MV-4-11 (cell line): ENCODE measurements around the gene LDB2.

Experiments used
- DNase-seq: peaks from one replicate; lab custom pipeline; 2025; lab: John Stamatoyannopoulos, UW

Gene LDB2

DNA sequence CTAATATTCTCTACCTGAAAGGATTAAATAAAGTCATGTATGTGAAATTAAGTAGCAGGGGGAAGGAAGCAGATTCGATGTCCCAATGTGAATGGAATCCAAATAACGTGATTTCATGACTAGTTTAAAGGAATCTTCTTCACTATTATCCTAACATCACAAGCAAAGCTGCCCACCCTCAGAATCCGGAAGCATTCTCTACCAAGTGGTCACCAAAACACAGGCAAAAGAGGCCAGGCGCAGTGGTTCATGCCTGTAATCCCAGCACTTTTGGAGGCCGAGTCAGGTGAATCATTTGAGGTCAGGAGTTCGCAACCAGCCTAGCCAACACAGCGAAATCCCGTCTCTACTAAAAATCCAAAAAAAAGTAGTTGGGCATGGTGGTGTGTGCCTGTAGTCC, 212.9 kb downstream of the LDB2 start:
- no peak for DNase-seq

DNA sequence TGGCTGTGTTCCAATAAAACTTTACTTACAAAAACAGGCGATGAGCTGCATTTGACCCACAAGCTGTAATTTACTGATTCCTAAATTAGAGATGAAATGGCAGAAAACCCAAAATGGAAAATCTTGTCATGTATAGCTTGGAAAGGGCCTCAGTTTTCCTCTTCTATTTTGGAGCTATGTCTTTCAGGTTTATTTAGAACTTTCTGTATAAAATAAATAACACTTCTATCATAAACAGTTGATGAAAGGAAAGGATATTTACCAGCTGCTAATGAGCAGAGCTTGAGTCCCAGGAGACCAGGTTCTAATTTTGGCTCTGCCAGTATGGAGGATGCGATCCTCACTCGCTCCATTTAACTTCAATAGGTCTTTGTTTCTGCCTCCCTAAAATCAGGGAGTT, 213.5 kb downstream of the LDB2 start:
- DNase-seq, result no peak

- DNase-seq, result no peak
These were observed 214.3 kb downstream of the LDB2 start for GRCh38 chr4:16684097-16684496.

- DNase-seq, result no peak
These were observed 215.5 kb downstream of the LDB2 start for GRCh38 chr4:16682975-16683374.

- DNase-seq, result no peak
These were observed 221.2 kb downstream of the LDB2 start for GRCh38 chr4:16677001-16677944.

- no peak for DNase-seq
These were observed 222.1 kb downstream of the LDB2 start for GRCh38 chr4:16676230-16676770.

GRCh38 chr4:16674082-16674481, 224.4 kb downstream of the LDB2 start:
- DNase-seq, result no peak

GRCh38 chr4:16672421-16672820, 226.0 kb downstream of the LDB2 start:
- DNase-seq, result no peak

DNA sequence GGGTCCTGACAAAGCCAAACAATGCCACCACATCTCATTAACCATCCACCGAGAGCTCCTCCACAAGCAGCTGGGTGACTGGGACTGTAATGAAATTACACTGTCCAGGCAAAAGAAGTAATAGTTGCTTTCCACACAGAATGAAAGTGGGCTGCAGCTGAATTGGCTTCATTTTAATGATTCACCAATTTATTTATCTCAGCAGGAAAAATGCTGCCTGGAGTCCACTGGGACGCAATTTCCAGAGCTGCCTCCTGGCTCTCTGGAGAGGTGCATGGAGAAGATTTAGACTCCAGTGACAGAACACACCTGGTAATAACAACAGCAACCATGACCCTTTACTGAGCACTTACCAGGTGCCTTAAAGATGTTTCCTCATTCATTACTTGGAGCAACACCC, 226.7 kb downstream of the LDB2 start:
- DNase-seq, result no peak

DNA sequence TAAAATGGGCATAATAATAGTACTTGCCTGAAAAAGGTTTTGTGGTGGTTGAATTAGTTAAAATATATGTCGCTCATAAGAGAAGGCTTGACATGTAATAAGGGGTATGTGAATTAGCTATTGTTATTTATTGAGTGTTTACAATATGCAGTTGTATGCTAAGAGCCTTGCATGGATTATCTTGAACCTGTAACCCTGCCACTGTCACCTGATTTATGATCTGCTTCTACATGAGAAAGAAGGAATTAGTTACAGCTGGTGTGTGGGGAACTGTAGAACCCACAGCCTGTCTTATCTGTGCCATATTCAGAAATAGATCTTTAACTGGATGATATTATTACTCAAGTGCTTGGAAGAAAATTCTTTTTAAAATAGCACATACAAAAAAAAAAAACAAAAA, 227.7 kb downstream of the LDB2 start:
- no peak for DNase-seq

DNA sequence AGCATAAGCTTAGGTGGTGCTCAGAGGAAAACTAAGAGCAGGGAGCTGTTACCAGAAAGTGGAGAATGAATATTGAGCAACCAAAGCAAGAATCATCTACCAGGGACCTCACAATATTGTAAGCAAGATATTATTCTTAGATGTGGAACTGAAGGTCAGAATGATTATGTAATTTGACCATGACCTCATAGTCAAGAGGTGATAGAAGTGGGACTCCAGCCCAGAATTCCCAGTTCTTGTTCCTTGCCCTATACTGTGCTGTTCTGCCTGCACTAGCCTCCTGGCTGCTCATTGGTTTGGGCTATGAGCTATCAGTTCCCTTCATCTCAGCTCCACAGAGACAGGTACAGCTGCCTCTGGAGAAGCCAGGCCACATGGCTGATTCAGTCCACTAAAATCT, 229.4 kb downstream of the LDB2 start:
- DNase-seq, result no peak

DNA sequence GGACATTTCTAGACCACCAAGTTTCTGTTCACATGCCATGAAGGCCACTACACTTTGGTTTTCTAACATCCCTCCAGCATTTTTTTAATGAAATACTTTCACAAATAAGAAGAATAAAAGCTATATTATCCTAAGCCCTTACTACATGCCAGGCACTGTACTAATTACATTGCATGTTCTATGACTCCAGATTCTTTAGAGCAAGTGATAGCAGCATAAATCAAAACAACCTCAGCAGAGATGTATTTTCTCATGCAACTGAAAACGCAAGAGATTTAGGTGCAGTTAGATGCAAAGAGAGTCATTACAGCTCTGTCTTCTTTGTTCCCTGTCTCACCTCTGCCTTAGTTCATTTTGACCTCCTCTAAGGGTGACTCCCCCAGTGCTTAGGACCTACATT, 230.0 kb downstream of the LDB2 start:
- DNase-seq, result no peak

GRCh38 chr4:16667464-16667863, 231.0 kb downstream of the LDB2 start:
- no peak for DNase-seq

DNA sequence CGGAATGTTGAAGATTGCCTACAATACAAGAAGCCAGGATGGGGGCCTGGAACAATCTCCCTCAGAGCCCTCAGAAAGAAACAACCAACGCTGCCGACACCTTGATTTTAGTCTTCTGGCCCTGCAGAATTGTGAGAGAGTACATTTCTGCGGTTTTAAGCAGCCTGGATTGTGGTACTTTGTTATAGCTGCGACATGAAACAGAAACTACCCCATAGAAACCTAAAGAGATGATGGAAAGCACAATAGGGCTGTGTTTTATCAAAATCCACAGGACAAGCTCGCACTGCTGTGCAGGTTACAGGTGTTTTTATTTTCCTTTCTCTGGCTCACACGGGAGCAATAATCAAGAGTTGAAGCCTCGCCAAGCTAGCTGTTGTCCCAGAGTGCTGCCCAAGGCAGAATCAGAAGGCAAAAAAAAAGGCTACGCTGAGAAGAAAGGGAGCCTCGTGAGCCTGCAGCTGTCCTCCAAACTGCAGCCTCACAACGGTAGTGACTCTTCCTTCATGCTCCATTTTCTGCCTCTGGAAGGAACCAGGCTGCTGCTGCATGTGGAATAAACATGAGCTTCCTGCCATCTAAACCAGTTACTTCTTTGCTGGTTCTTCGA, 232.4 kb downstream of the LDB2 start:
- DNase-seq, result no peak

GRCh38 chr4:16663732-16664131, 234.7 kb downstream of the LDB2 start:
- no peak for DNase-seq

DNA sequence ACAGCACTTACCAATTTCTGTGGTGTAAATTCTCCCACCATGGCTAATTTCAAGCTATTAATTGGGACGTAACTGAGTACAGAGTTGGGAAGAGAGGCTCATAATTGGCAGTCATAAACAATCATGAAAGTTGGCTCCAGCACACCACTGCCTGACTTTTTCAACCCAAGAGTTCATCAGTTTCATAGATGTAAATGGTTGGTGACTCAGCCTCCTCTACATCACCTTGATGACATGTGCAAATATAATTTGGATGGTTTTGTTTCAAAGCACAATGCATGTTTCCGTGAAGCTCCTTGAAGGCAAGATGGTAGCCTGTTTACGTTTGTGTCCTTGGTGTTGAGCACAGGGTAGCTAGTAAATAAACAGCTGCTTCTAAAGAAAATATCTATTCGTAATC, 235.1 kb downstream of the LDB2 start:
- no peak for DNase-seq

DNA sequence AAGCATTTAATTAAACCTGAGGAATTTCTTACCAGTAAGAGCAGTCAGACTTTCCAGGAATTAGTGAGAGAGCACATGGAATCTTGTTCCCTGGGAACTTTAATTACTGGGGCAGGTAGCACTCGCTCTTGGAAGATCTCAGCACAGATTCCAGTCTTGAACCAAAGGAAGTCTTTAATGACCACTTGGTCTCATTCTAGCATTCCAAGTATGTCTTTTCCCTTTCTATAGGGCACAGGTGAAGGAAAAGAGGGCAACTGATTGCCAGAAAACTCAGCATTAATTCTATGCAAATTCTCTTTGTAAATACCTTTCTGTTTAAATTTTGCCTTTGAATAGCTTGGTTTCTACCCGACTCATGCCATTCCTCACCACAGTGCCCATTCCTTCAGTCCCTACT, 236.6 kb downstream of the LDB2 start:
- DNase-seq, result no peak

- no peak for DNase-seq
These were observed 237.8 kb downstream of the LDB2 start for GRCh38 chr4:16660656-16661055.

- no peak for DNase-seq
These were observed 238.8 kb downstream of the LDB2 start for GRCh38 chr4:16659694-16660093.

- DNase-seq, result no peak
These were observed 239.4 kb downstream of the LDB2 start for GRCh38 chr4:16659079-16659478.

DNA sequence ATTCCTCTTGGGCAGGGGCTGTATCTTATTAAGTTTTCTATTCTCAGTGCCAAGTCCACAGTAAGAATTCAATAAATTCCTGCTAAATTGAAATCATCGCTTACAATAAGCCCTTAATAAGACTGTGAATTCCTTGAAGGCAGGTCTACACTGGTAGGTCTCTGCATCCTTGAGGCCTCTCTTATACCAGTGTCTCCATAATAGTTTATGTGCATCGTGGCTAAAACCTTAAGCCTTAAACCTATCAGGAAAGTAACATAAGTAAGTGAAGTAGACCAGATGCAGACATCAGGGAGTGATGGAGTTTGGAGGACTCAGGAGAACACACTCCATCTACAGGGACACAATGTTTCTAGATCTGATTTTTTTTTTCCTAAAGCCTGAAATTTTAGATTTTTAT, 240.3 kb downstream of the LDB2 start:
- DNase-seq, result no peak

DNA sequence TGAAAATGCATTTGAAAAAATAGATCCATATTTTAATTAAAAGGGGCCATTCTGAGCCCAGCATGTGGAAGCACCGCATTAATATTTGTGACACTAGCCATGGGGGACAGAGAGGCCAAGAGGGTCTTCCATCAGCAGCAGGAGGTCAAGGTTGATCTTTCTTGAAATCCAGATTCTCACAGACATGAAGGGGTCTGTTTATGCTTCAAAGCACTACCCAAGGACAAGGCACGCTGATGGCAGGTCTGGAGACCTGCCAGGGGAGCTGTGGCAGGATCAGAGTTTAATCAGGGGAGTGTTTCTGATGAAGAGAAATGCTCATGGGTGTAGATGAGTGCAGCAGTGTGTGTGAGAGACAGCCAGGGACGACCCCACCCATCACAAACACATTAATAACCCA, 243.3 kb downstream of the LDB2 start:
- no peak for DNase-seq

DNA sequence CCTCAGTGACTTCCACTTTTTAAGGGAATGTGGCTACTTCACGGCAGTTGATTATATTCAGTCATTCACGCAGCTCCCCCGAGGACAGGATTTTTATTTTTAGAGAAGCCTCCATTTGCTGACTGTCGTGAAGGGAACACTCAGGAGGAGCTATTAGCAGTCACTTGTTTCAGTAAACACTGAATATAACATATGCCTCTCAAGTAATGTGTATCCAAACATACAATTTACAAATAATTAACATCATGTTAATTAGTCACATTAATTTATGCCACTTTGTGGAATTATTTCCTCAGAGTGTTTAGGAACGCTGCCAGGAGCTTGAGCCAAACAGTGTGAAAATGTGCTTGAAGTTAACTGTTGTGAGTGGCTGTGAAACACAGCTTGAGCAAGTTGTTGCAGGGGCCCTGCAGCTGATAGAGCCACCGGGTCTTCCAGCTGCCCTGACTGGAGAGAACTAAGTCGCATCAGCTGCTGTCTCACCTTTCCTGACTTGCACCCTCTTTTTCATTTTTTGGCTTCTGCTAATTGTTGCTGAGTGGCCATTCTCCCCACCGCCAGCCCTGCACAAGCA, 245.6 kb downstream of the LDB2 start:
- no peak for DNase-seq
